ENCODE data around the gene OR1E1. TPM values are rescaled to one million over a fixed set of nuclear protein-coding genes. Genes with fewer than 3 reads are reported as not detected.
"Not testable (repeated sequence)": the region's sequence is repeated elsewhere in the genome, so short reads cannot be mapped to it uniquely, and the experiment has no call there.

Gene OR1E1
- total RNA-seq, 1 donor from 2014 or later = not detected

DNA sequence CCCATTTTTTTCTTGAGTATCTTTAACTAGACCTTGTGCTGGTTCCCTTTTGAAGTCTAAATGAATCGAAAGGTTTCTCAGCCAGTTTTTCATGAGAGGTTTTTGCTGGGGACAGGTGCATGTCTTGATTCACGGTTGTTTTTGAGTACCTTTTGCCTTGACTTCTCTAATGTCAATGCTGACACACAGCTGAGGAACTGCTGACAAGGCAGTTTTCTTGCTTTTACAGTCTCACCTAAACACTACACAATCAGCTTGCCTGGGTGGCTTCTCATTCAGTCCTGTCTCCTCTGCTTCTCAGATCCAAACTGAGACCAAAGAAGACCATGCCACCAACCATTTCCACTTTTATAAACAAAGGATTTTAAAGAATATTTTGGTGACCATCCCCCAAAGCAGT lies 20.0 kb upstream of the OR1E1 start:
- TF ChIP-seq, protein P1, sequence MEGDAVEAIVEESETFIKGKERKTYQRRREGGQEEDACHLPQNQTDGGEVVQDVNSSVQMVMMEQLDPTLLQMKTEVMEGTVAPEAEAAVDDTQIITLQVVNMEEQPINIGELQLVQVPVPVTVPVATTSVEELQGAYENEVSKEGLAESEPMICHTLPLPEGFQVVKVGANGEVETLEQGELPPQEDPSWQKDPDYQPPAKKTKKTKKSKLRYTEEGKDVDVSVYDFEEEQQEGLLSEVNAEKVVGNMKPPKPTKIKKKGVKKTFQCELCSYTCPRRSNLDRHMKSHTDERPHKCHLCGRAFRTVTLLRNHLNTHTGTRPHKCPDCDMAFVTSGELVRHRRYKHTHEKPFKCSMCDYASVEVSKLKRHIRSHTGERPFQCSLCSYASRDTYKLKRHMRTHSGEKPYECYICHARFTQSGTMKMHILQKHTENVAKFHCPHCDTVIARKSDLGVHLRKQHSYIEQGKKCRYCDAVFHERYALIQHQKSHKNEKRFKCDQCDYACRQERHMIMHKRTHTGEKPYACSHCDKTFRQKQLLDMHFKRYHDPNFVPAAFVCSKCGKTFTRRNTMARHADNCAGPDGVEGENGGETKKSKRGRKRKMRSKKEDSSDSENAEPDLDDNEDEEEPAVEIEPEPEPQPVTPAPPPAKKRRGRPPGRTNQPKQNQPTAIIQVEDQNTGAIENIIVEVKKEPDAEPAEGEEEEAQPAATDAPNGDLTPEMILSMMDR (IDR thresholded peaks at IDR 0.05; ENCODE audit: insufficient read depth, low read length, poor library complexity, severe bottlenecking) = no peak
- H3K36me3 ChIP-seq (ENCODE audit: control insufficient read depth, insufficient read depth, low read length) = no peaks in the 10 kb centered on the region
- DNase-seq (ENCODE audit: low read depth) = no peak
- H3K4me3 ChIP-seq (ENCODE audit: low read depth, low read length) = no peak overlapping the region
- no peaks in the 10 kb centered on the region for H3K27me3 ChIP-seq (ENCODE audit: control insufficient read depth, insufficient read depth, low read length)

DNA sequence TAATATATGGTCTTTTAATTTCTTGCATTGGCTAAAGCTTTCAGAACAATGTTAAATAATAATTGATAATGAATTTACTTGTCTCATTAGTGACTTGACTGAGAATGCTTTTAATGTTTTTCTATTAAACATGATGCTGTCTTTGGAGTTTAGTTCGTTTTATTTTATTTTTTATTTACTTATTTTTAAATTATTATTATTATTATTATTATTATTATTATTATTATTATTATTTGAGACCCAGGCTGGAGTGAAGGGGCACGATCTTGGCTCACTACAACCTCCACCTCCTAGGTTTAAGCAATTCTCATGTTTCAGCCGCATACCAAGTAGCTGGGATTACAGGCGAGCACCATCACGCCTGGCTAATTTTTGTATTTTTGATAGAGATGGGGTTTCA lies 17.4 kb upstream of the OR1E1 start:
- Histone ChIP-seq H3K36me3 (ENCODE audit: control insufficient read depth, insufficient read depth, low read length) (no peaks in the 10 kb centered on the region), H3K27me3 (ENCODE audit: control insufficient read depth, insufficient read depth, low read length) (no peaks in the 10 kb centered on the region), H3K4me3 (ENCODE audit: low read depth, low read length) (no peak overlapping the region)
- TF ChIP-seq, protein P1 (IDR thresholded peaks at IDR 0.05; ENCODE audit: insufficient read depth, low read length, poor library complexity, severe bottlenecking) = no peak
- no peak for DNase-seq (ENCODE audit: low read depth)

DNA sequence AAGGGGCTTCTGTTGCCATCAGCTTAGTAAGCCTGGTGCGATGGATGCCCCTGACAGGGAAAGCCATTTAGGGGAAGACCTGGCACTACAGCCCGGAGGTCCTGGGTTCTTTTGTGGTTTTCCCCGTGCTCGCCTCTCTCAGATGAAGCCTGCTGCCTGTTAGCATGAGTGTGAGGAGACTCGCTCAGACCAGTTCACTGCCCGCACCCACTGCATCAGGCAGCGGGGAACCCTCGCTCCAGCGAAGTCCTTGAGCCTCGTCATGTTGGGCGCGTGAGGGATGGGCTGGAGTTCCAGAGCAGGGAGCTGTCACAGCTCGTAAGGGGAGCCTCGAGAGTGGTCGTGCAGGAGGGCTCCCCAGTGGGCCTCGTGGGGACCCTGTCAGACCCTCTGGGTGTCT lies 14.0 kb upstream of the OR1E1 start:
- not testable (repeated sequence) for H3K4me3 ChIP-seq (ENCODE audit: low read depth, low read length); DNase-seq (ENCODE audit: low read depth); H3K27me3 ChIP-seq (ENCODE audit: control insufficient read depth, insufficient read depth, low read length); H3K36me3 ChIP-seq (ENCODE audit: control insufficient read depth, insufficient read depth, low read length)

DNA sequence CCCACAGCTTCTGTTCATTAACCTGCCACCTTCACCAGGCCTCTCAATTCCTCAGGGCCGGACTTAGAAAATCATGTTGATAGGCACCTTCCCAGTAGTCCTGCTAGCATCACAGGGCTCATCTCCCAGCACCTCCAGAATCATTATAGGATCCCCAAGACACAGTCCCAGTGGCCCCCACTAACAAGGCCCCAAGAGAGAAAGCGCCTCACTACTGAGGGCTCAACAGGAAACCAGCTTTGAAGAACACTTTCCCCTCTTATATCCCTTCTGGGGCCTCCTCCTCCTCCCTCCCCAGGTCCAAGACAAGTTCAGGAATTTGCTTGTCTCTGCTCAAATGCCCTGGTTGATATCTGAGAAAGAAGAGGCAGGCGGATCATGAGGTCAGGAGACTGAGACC lies 12.9 kb upstream of the OR1E1 start, which contains the start of gene OR3A3:
Gene OR3A3, plus strand, starts transcription at position 301 of the 400 bp plus-strand sequence.
- Histone ChIP-seq H3K27me3 (ENCODE audit: control insufficient read depth, insufficient read depth, low read length) (no peaks in the 10 kb centered on the region), H3K36me3 (ENCODE audit: control insufficient read depth, insufficient read depth, low read length) (no peaks in the 10 kb centered on the region), H3K4me3 (ENCODE audit: low read depth, low read length) (no peak within 1 kb of the TSS)
- TF ChIP-seq, protein P1 (IDR thresholded peaks at IDR 0.05; ENCODE audit: insufficient read depth, low read length, poor library complexity, severe bottlenecking) = no peak
- no peak for DNase-seq (ENCODE audit: low read depth)

DNA sequence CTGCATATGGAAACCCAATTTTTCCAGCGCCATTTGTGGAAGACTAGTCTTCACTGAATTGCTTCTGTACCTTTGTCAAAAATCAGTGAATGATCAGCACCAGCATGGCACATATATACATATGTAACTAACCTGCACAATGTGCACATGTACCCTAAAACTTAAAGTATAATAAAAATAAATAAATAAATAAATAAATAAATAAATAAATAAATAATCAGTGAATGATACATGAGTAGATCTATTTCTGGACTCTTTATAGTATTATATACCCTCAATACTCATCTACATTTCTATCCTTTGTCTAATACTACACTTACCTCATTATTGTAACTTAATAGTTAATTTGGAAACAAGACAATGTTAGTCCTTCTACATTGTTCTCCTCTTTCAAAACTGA lies 5.6 kb upstream of the OR1E1 start:
- not testable (repeated sequence) for H3K4me3 ChIP-seq (ENCODE audit: low read depth, low read length); H3K27me3 ChIP-seq (ENCODE audit: control insufficient read depth, insufficient read depth, low read length); H3K36me3 ChIP-seq (ENCODE audit: control insufficient read depth, insufficient read depth, low read length); DNase-seq (ENCODE audit: low read depth)

DNA sequence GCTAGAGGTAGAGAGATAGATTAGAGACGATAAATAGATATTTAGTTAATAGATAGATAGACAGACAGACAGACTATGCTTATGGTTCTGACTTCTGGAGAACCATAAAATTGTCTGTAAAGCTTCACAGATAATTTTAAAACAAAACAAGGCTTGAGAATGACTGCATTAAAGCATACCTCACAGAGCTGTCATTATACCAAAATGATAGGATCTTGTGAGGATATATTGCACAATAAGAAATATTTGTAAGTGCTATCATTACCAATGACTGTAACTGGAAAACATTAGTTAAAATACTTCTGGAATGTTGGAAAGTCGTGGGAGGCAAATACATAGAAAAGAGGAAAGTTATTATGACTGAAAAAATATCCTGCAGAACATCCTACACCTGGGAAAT lies 3.6 kb upstream of the OR1E1 start:
- H3K27me3 ChIP-seq (ENCODE audit: control insufficient read depth, insufficient read depth, low read length) = no peaks in the 10 kb centered on the region
- TF ChIP-seq, protein P1 (IDR thresholded peaks at IDR 0.05; ENCODE audit: insufficient read depth, low read length, poor library complexity, severe bottlenecking) = no peak
- no peak overlapping the region for H3K4me3 ChIP-seq (ENCODE audit: low read depth, low read length)
- no peaks in the 10 kb centered on the region for H3K36me3 ChIP-seq (ENCODE audit: control insufficient read depth, insufficient read depth, low read length)
- no peak for DNase-seq (ENCODE audit: low read depth)

DNA sequence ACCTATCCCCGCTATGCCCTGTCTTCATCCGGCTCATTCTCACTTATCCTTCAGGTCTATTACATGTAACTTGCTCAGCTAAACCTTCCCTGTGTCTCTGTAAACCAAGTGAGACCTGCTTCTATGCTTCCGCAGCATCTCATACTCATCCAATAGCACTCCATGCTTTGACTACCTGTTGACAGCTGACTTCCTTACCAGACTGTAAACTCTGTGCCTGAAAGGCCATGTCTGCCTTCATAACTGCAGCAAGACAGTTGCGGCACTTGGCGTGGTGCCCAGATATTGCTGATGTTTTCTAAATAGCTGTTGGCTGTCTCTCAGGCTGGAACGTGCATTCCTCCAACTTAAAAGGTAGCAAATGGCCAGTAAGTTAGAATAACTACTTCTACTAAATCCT lies 1.8 kb upstream of the OR1E1 start:
- DNase-seq (ENCODE audit: low read depth) = no peak
- Histone ChIP-seq H3K27me3 (ENCODE audit: control insufficient read depth, insufficient read depth, low read length) (no peaks in the 10 kb centered on the region), H3K4me3 (ENCODE audit: low read depth, low read length) (no peak overlapping the region), H3K36me3 (ENCODE audit: control insufficient read depth, insufficient read depth, low read length) (no peaks in the 10 kb centered on the region)
- TF ChIP-seq, protein P1 (IDR thresholded peaks at IDR 0.05; ENCODE audit: insufficient read depth, low read length, poor library complexity, severe bottlenecking) = no peak

DNA sequence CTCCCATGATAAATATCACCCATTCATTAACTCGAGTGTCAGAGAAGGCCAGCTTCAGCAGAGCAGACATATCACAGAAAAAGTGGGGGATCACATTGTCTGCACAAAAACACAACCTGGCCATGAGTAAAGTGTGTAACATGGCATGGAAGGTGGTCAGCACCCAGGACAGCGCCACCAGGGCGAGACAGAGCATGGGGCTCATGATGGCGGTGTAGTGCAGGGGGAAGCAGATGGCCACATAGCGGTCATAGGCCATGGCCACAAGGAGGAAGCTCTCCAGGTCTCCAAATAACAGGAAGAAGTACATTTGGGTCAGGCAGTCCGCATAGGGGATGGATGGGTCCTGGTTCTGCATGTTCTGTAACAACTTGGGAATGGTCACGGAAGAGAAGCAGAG lies 409 bp downstream of the OR1E1 start:
- not testable (repeated sequence) for H3K36me3 ChIP-seq (ENCODE audit: control insufficient read depth, insufficient read depth, low read length); H3K27me3 ChIP-seq (ENCODE audit: control insufficient read depth, insufficient read depth, low read length); H3K4me3 ChIP-seq (ENCODE audit: low read depth, low read length); DNase-seq (ENCODE audit: low read depth)
